GM23338 (cell line): ENCODE results near the gene TMUB1.

ENCODE experiments used
- CREB1 ChIP-seq: fragments of 250-450 bp; sonication (Bioruptor Pico); IDR thresholded peaks from 2 replicates; pipeline ENCODE4 v1.5.0; 2020; ENCODE audit warnings: low read depth, mild to moderate bottlenecking, moderate library complexity
- EZH2 ChIP-seq: fragments of 200-600 bp; sonication (generic); IDR thresholded peaks from one replicate; pipeline ENCODE4 v1.8.0; 2017; ENCODE audit warnings: antibody characterized with exemption, mild to moderate bottlenecking, low read depth; ENCODE audit not compliant: unreplicated experiment
- EZH2phosphoT487 ChIP-seq: fragments of 200-600 bp; sonication (generic); IDR thresholded peaks from one replicate; pipeline ENCODE4 v1.8.1; 2018; ENCODE audit warnings: antibody characterized with exemption; ENCODE audit not compliant: unreplicated experiment
- POLR2AphosphoS5 ChIP-seq: IDR thresholded peaks from 2 replicates; pipeline ENCODE4 v1.6.1; 2016; ENCODE audit warnings: antibody characterized with exemption, low read depth
- STAT1 ChIP-seq: IDR thresholded peaks from one replicate; pipeline ENCODE4 v1.6.1; 2016; ENCODE audit warnings: antibody characterized with exemption; ENCODE audit not compliant: unreplicated experiment
- TF ChIP-seq, protein P1 (sequence below): IDR thresholded peaks from one replicate; pipeline ENCODE4 v1.6.1; 2018; ENCODE audit warnings: antibody characterized with exemption; ENCODE audit not compliant: unreplicated experiment
- TF ChIP-seq, protein P2 (sequence below), 2 experiments: fragments of 200-600 bp in 1 of 2; sonication (generic) in 1 of 2; conservative IDR thresholded peaks; 2 replicates each; pipeline versions ENCODE4 v1.5.1 to v1.6.1; 2016 to 2017; ENCODE audit warnings: antibody characterized with exemption in 2 of 2, low read depth in 2 of 2, mild to moderate bottlenecking in 2 of 2, moderate library complexity in 1 of 2

DNA sequence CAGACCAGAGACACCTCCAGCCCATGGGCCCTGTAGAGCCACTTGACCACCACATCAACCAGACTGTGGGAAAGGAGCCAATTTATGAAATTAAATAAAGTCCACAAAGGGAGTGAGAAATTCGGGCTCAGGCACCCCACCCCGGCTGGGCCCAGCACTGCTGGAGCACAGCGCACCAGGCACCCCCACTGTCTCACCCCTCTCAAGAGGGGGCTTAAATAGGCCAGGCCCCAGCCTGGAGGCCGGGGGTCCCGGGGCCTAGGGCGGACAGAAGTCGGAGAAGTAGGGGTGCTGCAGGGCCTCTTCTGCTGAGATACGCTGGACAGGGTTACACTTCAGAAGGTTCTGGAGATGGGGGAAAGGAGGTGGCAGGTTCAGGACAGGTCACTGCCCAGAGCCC is 29.5 kb downstream of the TMUB1 start:
- no peak for TF ChIP-seq EZH2
- TF ChIP-seq, protein P1, sequence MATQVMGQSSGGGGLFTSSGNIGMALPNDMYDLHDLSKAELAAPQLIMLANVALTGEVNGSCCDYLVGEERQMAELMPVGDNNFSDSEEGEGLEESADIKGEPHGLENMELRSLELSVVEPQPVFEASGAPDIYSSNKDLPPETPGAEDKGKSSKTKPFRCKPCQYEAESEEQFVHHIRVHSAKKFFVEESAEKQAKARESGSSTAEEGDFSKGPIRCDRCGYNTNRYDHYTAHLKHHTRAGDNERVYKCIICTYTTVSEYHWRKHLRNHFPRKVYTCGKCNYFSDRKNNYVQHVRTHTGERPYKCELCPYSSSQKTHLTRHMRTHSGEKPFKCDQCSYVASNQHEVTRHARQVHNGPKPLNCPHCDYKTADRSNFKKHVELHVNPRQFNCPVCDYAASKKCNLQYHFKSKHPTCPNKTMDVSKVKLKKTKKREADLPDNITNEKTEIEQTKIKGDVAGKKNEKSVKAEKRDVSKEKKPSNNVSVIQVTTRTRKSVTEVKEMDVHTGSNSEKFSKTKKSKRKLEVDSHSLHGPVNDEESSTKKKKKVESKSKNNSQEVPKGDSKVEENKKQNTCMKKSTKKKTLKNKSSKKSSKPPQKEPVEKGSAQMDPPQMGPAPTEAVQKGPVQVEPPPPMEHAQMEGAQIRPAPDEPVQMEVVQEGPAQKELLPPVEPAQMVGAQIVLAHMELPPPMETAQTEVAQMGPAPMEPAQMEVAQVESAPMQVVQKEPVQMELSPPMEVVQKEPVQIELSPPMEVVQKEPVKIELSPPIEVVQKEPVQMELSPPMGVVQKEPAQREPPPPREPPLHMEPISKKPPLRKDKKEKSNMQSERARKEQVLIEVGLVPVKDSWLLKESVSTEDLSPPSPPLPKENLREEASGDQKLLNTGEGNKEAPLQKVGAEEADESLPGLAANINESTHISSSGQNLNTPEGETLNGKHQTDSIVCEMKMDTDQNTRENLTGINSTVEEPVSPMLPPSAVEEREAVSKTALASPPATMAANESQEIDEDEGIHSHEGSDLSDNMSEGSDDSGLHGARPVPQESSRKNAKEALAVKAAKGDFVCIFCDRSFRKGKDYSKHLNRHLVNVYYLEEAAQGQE = no peak
- TF ChIP-seq, protein P2, sequence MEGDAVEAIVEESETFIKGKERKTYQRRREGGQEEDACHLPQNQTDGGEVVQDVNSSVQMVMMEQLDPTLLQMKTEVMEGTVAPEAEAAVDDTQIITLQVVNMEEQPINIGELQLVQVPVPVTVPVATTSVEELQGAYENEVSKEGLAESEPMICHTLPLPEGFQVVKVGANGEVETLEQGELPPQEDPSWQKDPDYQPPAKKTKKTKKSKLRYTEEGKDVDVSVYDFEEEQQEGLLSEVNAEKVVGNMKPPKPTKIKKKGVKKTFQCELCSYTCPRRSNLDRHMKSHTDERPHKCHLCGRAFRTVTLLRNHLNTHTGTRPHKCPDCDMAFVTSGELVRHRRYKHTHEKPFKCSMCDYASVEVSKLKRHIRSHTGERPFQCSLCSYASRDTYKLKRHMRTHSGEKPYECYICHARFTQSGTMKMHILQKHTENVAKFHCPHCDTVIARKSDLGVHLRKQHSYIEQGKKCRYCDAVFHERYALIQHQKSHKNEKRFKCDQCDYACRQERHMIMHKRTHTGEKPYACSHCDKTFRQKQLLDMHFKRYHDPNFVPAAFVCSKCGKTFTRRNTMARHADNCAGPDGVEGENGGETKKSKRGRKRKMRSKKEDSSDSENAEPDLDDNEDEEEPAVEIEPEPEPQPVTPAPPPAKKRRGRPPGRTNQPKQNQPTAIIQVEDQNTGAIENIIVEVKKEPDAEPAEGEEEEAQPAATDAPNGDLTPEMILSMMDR (conservative IDR thresholded peaks at IDR 0.05; ENCODE audit: low read depth in 2 of 2) = no peak
- no peak for TF ChIP-seq POLR2AphosphoS5
- TF ChIP-seq CREB1 (CRISPR knock-in tag) = no peak
- TF ChIP-seq STAT1 = no peak
- TF ChIP-seq EZH2phosphoT487 = no peak
